Kidney (tissue), 14 donors: ENCODE measurements around the gene GCK. TPM values are rescaled to one million over a fixed set of nuclear protein-coding genes. Genes with fewer than 3 reads are reported as not detected.

Experiments
- DNase-seq, 5 donors: peaks; one replicate each; pipeline ENCODE4 v3.0.0-alpha.2; 2013 to 2020
- FAIRE-seq: peaks from 2 replicates; lab custom pipeline; 2012; peaks lifted over from hg19 to GRCh38; lab: Jason Lieb, UNC
- H3K27ac ChIP-seq, 2 donors: one replicate each; pipeline ENCODE4 v1.7.0; 2013; ENCODE audit warnings: low read depth in 2 of 2, low read length in 2 of 2, inconsistent platforms in 1 of 2
- H3K27me3 ChIP-seq: one replicate; pipeline ENCODE4 v1.7.1; 2013; ENCODE audit warnings: low read length, inconsistent platforms; ENCODE audit not compliant: control insufficient read depth, insufficient read depth
- H3K36me3 ChIP-seq, 3 donors: one replicate each; pipeline versions ENCODE4 v1.7.0 to v1.7.1; 2013; ENCODE audit warnings: low read length in 3 of 3, control low read depth in 1 of 3, inconsistent platforms in 1 of 3; ENCODE audit not compliant: insufficient read depth in 3 of 3, control insufficient read depth in 2 of 3
- H3K4me1 ChIP-seq, 3 donors: one replicate each; pipeline versions ENCODE4 v1.7.0 to v1.7.1; 2013; ENCODE audit warnings: low read length in 3 of 3, inconsistent platforms in 1 of 3, low read depth in 1 of 3; ENCODE audit not compliant: control insufficient read depth in 2 of 3, insufficient read depth in 2 of 3
- H3K4me3 ChIP-seq, 3 donors: one replicate each; pipeline versions ENCODE4 v1.7.0 to v1.8.1; 2013; ENCODE audit warnings: low read length in 3 of 3, control low read depth in 1 of 3, inconsistent platforms in 1 of 3
- H3K9ac ChIP-seq, 3 donors: one replicate each; pipeline versions ENCODE4 v1.7.0 to v1.7.1; 2013; ENCODE audit warnings: low read length in 3 of 3, control low read depth in 1 of 3, inconsistent platforms in 1 of 3
- H3K9me3 ChIP-seq, 3 donors: one replicate each; pipeline versions ENCODE4 v1.7.0 to v1.7.1; 2013; ENCODE audit warnings: low read length in 3 of 3, control low read depth in 1 of 3, inconsistent platforms in 1 of 3; ENCODE audit not compliant: control insufficient read depth in 2 of 3, insufficient read depth in 1 of 3
- CTCF ChIP-seq: IDR thresholded peaks from 3 replicates; pipeline ENCODE4 v1.5.1; 2012; ENCODE audit warnings: mild to moderate bottlenecking, moderate library complexity, borderline replicate concordance; ENCODE audit not compliant: insufficient read depth; ENCODE audit errors: extremely low read depth
- intact Hi-C: fragments of 100-400 bp; cut with DNase I; formaldehyde crosslinking; loops from one replicate; pipeline ENCODE4 v1.11.1; 2022
- polyA plus RNA-seq: library from polyadenylated mRNA; stranded (reverse); fragments of 350-450 nt; fragmentation: Illumina TruSeq; extraction: RNeasy Lipid Tissue Mini Kit (QIAGEN cat#74804); gene quantifications from one replicate; pipeline ENCODE4 v1.2.3, GENCODE V29; 2014; ENCODE audit warnings: low read depth, low replicate concordance; ENCODE audit not compliant: insufficient read depth
- total RNA-seq: library from RNA; stranded (reverse); fragmentation: NEBNext Ultra II Directional; extraction: Animal tissue kit (Norgen Biotek cat#: 25700); gene quantifications from one replicate; pipeline ENCODE4 v1.2.1, GENCODE V29; 2021
- donor health status: control.
- donor health status: control.
- donor health status: control.
- donor health status: control.
- donor health status: control.
- donor health status: DM: yes; HTN: yes; CAD: no.
- donor health status: Normal renal cell carcinoma (clear cell type).

GCK gene
- total and polyA plus RNA-seq, 2 donors from 2014 or later, result 0.25 to 1.0 TPM

GRCh38 chr7:44189993-44190872 lies 994 bp upstream of the GCK start:
- TF ChIP-seq CTCF, result no peak
- FAIRE-seq (no peak), DNase-seq (no peak)
- no peaks in the 10 kb centered on the region for H3K27me3 ChIP-seq
- no peak overlapping the region for H3K9ac ChIP-seq
- intact Hi-C loops, result no loop called here
- H3K9me3 ChIP-seq, result no peaks in the 10 kb centered on the region
- no peak overlapping the region for H3K4me3 ChIP-seq
- H3K4me1 ChIP-seq, result peaks cover 0 to 2% (median 0%) of the 10 kb centered on the region in 3 donors
- no peaks in the 10 kb centered on the region for H3K36me3 ChIP-seq
- H3K27ac ChIP-seq, result no peak overlapping the region

- FAIRE-seq (no peak), DNase-seq (no peak)
- Histone ChIP-seq H3K4me3 (no peak overlapping the region), H3K27ac (no peak overlapping the region), H3K4me1 (peaks cover 0 to 2% (median 0%) of the 10 kb centered on the region in 3 donors), H3K27me3 (no peaks in the 10 kb centered on the region), H3K9ac (no peak overlapping the region), H3K36me3 (no peaks in the 10 kb centered on the region), H3K9me3 (no peaks in the 10 kb centered on the region)
- intact Hi-C loops, result no loop called here
- TF ChIP-seq CTCF, result no peak
Measured at GRCh38 chr7:44188480-44189225, 586 bp downstream of the GCK start.

- Histone ChIP-seq H3K9ac (no peak overlapping the region), H3K4me1 (peaks cover 0 to 2% (median 0%) of the 10 kb centered on the region in 3 donors), H3K27me3 (no peaks in the 10 kb centered on the region), H3K27ac (no peak overlapping the region), H3K9me3 (peaks cover 0 to 4% (median 0%) of the 10 kb centered on the region in 3 donors), H3K36me3 (no peaks in the 10 kb centered on the region), H3K4me3 (no peak overlapping the region)
- DNase-seq, result no peak
- TF ChIP-seq CTCF, result no peak
- intact Hi-C loops, result no loop called here
- FAIRE-seq, result no peak
Measured at GRCh38 chr7:44187636-44188416, 1.4 kb downstream of the GCK start.
